Thyroid gland (tissue), 4 donors: ENCODE data around the gene SPCS2. TPM values are rescaled to one million over a fixed set of nuclear protein-coding genes. Genes with fewer than 3 reads are reported as not detected.

Experiments
- DNase-seq, 2 donors: peaks; one replicate each; pipeline ENCODE4 v3.0.0-alpha.2; 2019
- H3K27ac ChIP-seq, 3 donors: fragments of 200-600 bp; sonication (generic); 1 replicate in 2 of 3; 2 replicates in 1 of 3; pipeline ENCODE4 v1.5.1; 2016 to 2019; ENCODE audit warnings: mild to moderate bottlenecking in 1 of 3, moderate library complexity in 1 of 3
- H3K27me3 ChIP-seq: fragments of 200-600 bp; sonication (generic); one replicate; pipeline ENCODE4 v1.5.1; 2019
- H3K36me3 ChIP-seq, 2 donors: fragments of 200-600 bp; sonication (generic); one replicate each; pipeline ENCODE4 v1.5.1; 2016 to 2019
- H3K4me1 ChIP-seq, 2 donors: fragments of 200-600 bp; sonication (generic); one replicate each; pipeline ENCODE4 v1.5.1; 2017 to 2019
- H3K4me3 ChIP-seq, 3 donors: fragments of 200-600 bp; sonication (generic); replicated peaks in 1 of 3; 1 replicate in 2 of 3; 2 replicates in 1 of 3; pipeline ENCODE4 v1.5.1; 2016; ENCODE audit warnings: mild to moderate bottlenecking in 1 of 3
- H3K9me3 ChIP-seq: fragments of 200-600 bp; sonication (generic); one replicate; pipeline ENCODE4 v1.5.1; 2017
- POLR2A ChIP-seq, 2 donors: fragments of 450-650 bp; IDR thresholded peaks; one replicate each; pipeline ENCODE4 v1.6.1; 2017; ENCODE audit warnings: antibody characterized with exemption in 2 of 2, mild to moderate bottlenecking in 2 of 2, moderate library complexity in 1 of 2
- WGBS, 2 donors: methylation state at CpG; one replicate each; pipeline ENCODE4 v1.1.5; 2017; 5-methylcytosine and 5-hydroxymethylcytosine counted together
- intact Hi-C: fragments of 100-400 bp; cut with DNase I; formaldehyde crosslinking; loops from one replicate; pipeline ENCODE4 v1.15.1; 2023
- total RNA-seq, 4 donors: library from RNA; depleted of rRNA; stranded (reverse); fragments of >200 nt; gene quantifications; one replicate each; pipeline ENCODE4 v1.2.3, GENCODE V29; 2016
- TF ChIP-seq, protein P1 (sequence below), 6 experiments: fragments of 200-600 bp in 3 of 6; fragments of 450-650 bp in 3 of 6; sonication (generic) in 3 of 6; IDR thresholded peaks; one replicate each; pipeline ENCODE4 v1.5.1; 2016 to 2019; ENCODE audit warnings: antibody characterized with exemption in 6 of 6, mild to moderate bottlenecking in 2 of 6, inconsistent platforms in 1 of 6, moderate library complexity in 1 of 6

SPCS2 gene
- total RNA-seq, 4 donors from 2014 or later: 53.6 to 229 (median 120) TPM

DNA sequence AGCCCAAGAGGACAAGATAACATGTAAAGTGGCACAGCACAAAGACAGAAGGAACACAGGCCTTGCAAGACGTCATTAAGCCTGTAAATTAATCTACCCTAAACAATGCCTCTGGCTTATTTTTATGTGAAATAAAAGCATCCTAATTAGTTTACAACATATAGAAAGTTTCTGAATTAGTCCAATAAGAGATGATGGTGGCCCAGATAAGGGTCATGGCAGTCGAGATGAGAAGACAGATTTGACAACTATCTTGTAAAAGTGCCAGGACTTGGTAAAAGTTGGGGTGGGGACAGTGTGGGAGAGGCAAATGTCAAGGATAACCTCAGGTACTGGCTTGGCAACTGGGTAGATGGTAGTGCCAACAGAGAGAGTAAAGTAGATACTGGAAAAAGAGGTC is 13.8 kb upstream of the SPCS2 start:
- Histone ChIP-seq H3K9me3 (no peaks in the 10 kb centered on the region), H3K4me1 (no peaks in the 10 kb centered on the region), H3K4me3 (no peak overlapping the region), H3K27me3 (no peaks in the 10 kb centered on the region), H3K27ac (no peak overlapping the region), H3K36me3 (peaks cover 0 to 12% of the 10 kb centered on the region in 2 donors)
- 88 to 91% methylated on average over 2 of the region's 2 CpGs for WGBS, 2 donors
- intact Hi-C loops: loop anchor here (10.0 kb wide), 1 partner anchor 210 kb away; no protein-coding TSS in a partner anchor
- TF ChIP-seq, protein P1, sequence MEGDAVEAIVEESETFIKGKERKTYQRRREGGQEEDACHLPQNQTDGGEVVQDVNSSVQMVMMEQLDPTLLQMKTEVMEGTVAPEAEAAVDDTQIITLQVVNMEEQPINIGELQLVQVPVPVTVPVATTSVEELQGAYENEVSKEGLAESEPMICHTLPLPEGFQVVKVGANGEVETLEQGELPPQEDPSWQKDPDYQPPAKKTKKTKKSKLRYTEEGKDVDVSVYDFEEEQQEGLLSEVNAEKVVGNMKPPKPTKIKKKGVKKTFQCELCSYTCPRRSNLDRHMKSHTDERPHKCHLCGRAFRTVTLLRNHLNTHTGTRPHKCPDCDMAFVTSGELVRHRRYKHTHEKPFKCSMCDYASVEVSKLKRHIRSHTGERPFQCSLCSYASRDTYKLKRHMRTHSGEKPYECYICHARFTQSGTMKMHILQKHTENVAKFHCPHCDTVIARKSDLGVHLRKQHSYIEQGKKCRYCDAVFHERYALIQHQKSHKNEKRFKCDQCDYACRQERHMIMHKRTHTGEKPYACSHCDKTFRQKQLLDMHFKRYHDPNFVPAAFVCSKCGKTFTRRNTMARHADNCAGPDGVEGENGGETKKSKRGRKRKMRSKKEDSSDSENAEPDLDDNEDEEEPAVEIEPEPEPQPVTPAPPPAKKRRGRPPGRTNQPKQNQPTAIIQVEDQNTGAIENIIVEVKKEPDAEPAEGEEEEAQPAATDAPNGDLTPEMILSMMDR (IDR thresholded peaks at IDR 0.05): no peak
- TF ChIP-seq POLR2A (IDR thresholded peaks at IDR 0.05): no peak
- no peak for DNase-seq

DNA sequence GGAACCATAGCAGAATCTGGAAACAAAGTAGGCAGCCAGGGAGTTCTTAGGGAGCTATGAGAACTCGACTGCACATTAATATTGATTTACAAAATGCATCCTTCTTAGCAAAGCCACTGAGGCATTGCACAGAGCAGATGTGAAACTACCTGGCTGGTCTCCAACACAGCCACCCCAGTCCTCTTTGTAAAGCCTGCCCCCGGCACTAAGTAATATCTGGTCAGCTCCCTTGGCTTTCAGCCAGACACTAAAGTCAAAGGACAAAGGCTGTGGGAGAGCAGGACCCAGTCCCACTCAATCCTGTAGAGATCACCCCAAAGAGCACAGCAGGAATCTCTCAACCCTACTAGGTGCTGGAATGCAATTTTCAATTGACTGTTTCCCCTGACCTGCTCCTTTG is 13.0 kb upstream of the SPCS2 start:
- Histone ChIP-seq H3K27ac (no peak overlapping the region), H3K36me3 (peaks cover 0 to 12% of the 10 kb centered on the region in 2 donors)
- WGBS, 2 donors: 65 to 76% methylated on average over 2 of the region's 2 CpGs

GRCh38 chr11:74936976-74937375 is 12.1 kb upstream of the SPCS2 start:
- WGBS, 2 donors: 89 to 90% methylated on average over 5 of the region's 5 CpGs
- H3K36me3 ChIP-seq: peaks cover 0 to 12% of the 10 kb centered on the region in 2 donors
- TF ChIP-seq POLR2A (IDR thresholded peaks at IDR 0.05): no peak
- TF ChIP-seq, protein P1 (IDR thresholded peaks at IDR 0.05): no peak

More for the DNA sequence above, 13.0 kb upstream of the SPCS2 start:
- intact Hi-C loops: loop anchor here (10.0 kb wide), 1 partner anchor 209 kb away; no protein-coding TSS in a partner anchor
- no peak for TF ChIP-seq POLR2A (IDR thresholded peaks at IDR 0.05)
- TF ChIP-seq, protein P1 (IDR thresholded peaks at IDR 0.05): no peak
- no peaks in the 10 kb centered on the region for H3K27me3 ChIP-seq
- no peaks in the 10 kb centered on the region for H3K9me3 ChIP-seq
- no peak for DNase-seq
- no peaks in the 10 kb centered on the region for H3K4me1 ChIP-seq
- H3K4me3 ChIP-seq: no peak overlapping the region

DNA sequence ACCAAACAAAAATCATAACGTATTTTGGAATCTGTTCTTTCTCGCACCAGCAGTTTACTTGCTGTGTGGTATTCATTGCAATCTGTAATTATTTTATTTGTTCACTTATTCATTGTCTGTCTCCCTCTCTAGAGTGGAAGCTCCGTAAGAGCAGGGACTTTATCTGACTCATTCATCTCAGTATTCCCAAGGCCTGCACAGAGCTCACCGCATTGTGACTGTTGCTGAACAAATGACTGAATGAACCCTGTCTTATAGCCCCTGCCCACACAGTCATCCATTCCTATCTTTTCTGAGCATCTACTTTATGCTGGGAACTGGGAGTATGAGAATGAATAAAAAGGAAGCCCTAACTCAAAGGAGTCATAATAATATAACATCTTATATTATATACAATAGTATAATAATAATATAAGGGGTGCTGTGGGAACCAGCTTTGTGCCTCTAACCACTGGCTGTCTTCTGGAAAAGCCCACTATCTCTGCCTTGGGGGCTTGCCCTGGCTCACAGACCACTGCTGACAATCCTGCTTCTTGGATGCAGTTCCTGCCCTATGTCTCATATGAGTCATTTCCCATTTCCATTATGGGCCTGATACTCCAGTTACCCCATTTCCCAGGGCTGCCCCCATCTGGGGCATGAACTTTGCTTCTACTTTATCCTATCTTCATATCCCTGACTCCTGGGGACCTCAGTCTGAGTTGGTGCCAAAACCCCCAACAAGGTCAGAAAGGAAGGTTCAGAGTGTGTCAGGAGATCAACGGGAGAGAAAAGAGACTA is 11.2 kb upstream of the SPCS2 start:
- Histone ChIP-seq H3K9me3 (no peaks in the 10 kb centered on the region), H3K27me3 (no peaks in the 10 kb centered on the region), H3K4me1 (no peaks in the 10 kb centered on the region), H3K4me3 (no peak overlapping the region), H3K36me3 (peaks cover 0 to 12% of the 10 kb centered on the region in 2 donors), H3K27ac (no peak overlapping the region)
- 91 to 93% methylated on average over 5 of the region's 5 CpGs for WGBS, 2 donors
- TF ChIP-seq, protein P1 (IDR thresholded peaks at IDR 0.05): no peak
- TF ChIP-seq POLR2A (IDR thresholded peaks at IDR 0.05): no peak
- intact Hi-C loops: loop anchor here (10.0 kb wide), 1 partner anchor 207 kb away; no protein-coding TSS in a partner anchor
- DNase-seq: no peak

More at GRCh38 chr11:74936976-74937375, 12.1 kb upstream of the SPCS2 start:
- Histone ChIP-seq H3K4me1 (no peaks in the 10 kb centered on the region), H3K9me3 (no peaks in the 10 kb centered on the region), H3K4me3 (no peak overlapping the region), H3K27me3 (no peaks in the 10 kb centered on the region), H3K27ac (no peak overlapping the region)
- intact Hi-C loops: loop anchor here (10.0 kb wide), 1 partner anchor 208 kb away; no protein-coding TSS in a partner anchor
- DNase-seq: no peak

DNA sequence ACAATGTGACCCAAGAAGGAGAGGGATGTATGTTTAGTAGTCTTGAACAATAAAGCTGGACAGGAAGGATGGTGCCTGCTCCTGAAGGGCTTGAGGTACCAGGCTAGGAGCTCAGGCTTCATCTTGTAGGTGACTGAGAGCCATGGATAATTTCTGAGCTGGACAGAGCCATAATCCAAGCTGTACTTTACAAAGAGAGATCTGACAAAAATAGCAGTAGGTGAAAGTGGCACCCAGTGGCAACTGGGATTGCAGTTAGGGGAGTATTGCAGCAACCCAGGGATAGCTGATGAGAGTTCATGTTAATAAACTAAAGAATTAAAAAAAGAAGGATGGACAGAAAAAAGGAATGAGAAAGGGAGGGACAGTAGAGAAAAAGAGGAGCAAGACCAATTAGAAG is 7.6 kb upstream of the SPCS2 start:
- H3K27ac ChIP-seq: no peak overlapping the region
- H3K4me3 ChIP-seq: no peak overlapping the region
- no peaks in the 10 kb centered on the region for H3K27me3 ChIP-seq
- DNase-seq: no peak
- peaks cover 0 to 4% of the 10 kb centered on the region in 2 donors for H3K36me3 ChIP-seq
- TF ChIP-seq, protein P1 (IDR thresholded peaks at IDR 0.05): no peak
- TF ChIP-seq POLR2A (IDR thresholded peaks at IDR 0.05): no peak
- H3K9me3 ChIP-seq: no peaks in the 10 kb centered on the region
- intact Hi-C loops: no loop called here
- no peaks in the 10 kb centered on the region for H3K4me1 ChIP-seq
